Stimulated activated CD4-positive, alpha-beta T cell treated with anti-CD3 and anti-CD28 coated beads, Interleukin-1b, Interleukin-23, amount 100 ng/mL, for 1 hour (primary cell): ENCODE measurements around the gene TBC1D14.

ENCODE experiments used
- DNase-seq, 2 donors: peaks; one replicate each; pipeline ENCODE4 v3.0.0-alpha.2; 2020; ENCODE audit warnings: low read depth in 2 of 2

The TBC1D14 gene

GRCh38 chr4:7020856-7021255, 111.2 kb downstream of the TBC1D14 start:
- DNase-seq = no peak

GRCh38 chr4:7021355-7021754, 111.7 kb downstream of the TBC1D14 start:
- DNase-seq = no peak

- DNase-seq = no peak
These were observed 112.5 kb downstream of the TBC1D14 start for GRCh38 chr4:7021930-7022664.

DNA sequence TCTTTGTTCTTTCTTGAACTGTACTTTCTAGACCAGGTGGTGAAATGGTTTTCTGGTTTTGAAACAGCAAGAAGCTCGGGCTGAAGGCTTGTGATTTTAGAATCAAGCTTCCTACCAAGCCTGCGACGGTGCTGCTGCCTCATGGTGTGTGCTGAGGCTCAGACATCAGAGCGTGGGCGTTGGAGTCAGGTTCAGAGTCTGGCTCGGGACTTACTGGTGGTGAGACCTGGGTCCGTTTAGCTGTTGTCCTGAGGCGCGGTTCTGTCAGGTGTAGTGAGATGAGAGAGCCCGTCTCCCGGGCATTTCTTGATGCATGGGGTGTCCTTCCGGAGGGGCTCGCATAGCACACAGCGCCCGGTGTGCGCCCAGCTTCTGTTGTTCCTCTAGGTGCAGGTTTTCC, 113.9 kb downstream of the TBC1D14 start:
- DNase-seq = no peak

DNA sequence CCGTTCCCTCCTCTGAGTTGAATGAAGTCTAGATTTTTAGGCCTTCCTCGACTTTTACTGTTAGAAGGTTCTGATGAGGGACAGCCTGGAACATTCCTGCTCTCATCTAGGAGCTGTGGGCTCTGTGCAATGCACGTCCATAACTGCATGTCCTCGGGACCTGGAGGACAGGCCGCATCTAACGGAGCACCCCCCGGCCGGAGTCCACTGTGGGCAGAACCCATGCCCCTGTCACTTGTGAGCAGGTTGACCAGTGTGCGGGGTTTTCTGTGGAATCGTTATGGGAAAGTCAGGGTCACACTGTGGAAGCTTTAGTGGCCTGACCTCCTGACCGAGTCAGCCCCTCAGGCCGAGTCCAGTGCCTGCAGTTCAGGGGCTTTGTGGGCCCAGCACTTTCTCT, 114.3 kb downstream of the TBC1D14 start:
- DNase-seq = no peak

- no peak for DNase-seq
These were observed 114.8 kb downstream of the TBC1D14 start for GRCh38 chr4:7024336-7024890.

DNA sequence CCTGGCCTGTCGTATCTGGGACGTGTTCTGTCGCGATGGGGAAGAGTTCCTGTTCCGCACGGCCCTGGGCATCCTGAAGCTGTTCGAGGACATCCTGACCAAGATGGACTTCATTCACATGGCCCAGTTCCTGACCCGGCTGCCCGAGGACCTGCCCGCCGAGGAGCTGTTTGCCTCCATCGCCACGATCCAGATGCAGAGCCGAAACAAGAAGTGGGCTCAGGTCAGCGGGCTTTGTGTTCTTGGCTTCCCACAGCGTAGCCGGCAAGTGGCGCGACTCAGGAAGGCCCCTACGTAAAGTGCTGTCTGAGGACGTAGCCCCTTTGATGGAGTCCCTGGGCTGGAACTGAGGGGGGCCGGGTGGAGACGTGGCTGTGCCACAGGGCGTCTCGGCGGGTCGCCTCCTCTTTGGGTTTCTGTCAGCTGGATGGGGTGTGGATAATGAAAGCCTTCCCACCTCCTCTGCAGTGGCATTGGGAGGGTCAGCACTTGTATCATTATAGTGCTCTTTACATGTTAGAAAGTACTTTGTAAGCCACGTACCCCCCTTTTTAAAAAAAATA, 115.5 kb downstream of the TBC1D14 start:
- no peak for DNase-seq

DNA sequence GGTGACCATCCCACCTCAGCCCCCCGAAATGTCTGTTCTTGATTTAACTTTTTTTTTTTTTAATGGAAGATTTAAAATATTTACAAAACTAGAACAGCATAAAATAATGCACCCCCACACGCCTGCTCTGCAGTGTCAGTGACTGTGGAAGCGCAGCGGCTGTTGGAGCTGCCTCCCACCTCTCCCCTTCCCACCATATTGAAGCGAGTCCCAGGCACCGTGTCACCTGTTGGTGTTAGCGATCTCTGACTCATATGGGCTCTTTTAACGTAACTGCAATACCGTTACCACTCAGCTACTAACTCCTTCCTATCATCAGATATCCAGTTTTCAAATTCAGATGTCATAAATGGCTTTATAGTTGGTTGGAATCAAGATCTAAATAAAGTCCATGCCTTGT, 116.5 kb downstream of the TBC1D14 start:
- no peak for DNase-seq

DNA sequence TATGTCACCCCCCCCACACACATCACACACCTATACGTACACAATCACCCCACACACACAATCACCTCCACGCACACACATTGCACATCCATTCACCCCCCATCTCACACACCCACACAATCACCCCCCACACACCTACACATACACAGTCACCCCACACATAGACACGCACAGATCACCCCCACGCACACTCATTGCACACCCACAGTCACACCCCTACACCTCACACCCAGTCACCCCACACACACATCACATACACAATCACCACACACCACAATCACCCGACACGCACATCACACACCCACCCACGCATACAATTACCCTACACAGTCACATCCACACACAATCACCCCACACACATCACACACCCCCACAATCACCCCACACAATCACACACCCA, 117.7 kb downstream of the TBC1D14 start:
- no peak for DNase-seq

DNA sequence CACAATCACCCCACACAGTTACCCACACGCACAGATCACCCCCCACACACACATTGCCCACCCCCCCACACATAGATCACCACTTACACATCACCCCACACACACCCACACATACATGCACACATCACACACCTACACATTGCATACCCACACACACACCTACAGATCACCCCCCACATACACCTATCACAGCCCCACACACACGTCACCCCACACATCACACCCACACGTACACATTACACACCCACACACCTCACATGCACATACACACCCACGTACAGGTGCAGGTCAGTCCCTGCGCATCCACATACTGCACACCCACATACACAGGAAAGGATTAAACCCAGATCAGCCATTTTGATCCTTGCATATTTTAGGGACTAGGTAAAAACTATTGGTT, 118.3 kb downstream of the TBC1D14 start:
- DNase-seq = no peak

DNA sequence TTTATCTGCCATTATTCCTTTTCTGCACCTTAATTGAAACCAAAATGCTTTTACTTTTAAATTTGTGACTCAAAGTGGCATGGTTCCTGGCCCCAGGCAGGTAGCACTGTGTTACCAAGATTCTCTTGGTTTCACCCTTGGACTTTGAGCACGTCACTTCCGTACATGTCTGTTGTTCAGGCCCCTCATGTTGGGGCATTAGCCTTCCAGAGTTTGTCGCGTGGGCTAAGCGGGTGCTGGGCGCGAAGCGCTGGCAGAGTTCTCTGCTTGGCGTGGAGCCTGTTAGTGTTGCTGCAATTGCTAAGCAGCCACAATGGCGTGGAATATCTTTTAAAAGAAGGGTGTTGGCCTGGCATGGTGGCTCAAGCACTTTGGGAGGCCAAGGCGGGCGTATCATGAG, 119.6 kb downstream of the TBC1D14 start:
- no peak for DNase-seq

GRCh38 chr4:7029921-7030320, 120.3 kb downstream of the TBC1D14 start:
- DNase-seq = no peak

- no peak for DNase-seq
These were observed 121.2 kb downstream of the TBC1D14 start for GRCh38 chr4:7030856-7031255.

GRCh38 chr4:7031558-7032449, 122.2 kb downstream of the TBC1D14 start:
- DNase-seq = no peak

- no peak for DNase-seq
These were observed 123.0 kb downstream of the TBC1D14 start for GRCh38 chr4:7032596-7032995.

DNA sequence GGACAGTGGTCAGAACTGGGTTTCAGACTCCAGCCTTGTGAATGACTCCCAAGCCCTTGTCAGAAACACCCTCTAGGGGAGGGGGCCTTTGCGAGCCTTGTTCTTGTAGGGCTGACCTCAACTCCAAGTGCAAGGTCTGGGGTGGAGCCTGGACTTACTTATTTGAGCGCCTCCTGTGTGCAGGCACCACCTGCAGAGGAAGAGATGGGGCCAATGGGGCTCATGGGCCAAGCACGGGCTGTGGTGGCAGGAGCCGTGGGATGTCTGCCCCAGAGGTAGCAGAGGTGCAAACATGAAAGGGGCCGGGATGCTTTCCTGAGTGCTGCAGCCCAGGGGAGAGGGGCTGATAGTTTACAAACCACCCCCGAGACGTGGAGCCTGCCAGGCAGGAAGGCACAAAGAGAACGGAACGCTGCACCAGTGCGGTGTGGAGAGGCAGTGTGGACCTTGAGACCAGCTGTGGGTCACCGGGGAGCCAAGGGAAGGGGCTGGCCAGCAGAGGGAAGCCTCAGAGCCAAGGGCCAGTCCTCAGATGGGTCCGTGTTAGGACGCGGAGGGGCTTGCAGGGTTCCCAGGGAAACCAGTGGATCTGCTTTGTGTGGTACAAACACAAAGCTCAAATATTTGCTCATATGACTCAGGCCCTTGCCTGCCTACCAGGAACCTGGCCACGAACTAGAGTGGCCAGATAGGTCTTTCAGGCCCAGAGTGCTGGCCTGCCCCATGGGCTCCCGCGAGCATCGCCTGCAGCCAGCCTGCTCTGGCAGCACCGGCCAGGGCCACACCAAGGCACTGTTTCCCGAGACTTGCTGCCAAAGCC, 124.8 kb downstream of the TBC1D14 start:
- no peak for DNase-seq

- no peak for DNase-seq
These were observed 127.8 kb downstream of the TBC1D14 start for GRCh38 chr4:7037425-7037824.

- DNase-seq = no peak
These were observed 131.1 kb downstream of the TBC1D14 start for GRCh38 chr4:7040765-7041164.

DNA sequence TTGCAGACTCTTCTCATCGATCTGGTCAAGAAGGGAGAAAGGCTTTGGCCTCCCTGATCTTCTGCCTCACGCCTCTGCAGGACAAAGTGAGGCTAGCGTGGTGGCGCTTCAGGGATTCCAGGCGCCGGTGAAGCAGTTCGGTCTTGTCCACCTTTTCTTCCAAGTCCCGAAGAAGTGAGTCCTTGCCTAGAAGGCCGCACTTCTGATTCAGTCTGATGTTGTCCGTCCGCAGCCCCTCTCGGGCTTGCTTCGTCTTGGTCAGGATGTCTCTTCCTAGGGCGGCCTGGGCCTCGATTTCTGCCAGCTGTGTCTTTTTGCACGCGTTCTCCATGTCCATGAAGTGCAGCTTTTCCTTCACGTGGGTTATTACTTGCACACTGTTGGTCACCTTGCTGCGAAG, 131.6 kb downstream of the TBC1D14 start:
- DNase-seq = no peak

DNA sequence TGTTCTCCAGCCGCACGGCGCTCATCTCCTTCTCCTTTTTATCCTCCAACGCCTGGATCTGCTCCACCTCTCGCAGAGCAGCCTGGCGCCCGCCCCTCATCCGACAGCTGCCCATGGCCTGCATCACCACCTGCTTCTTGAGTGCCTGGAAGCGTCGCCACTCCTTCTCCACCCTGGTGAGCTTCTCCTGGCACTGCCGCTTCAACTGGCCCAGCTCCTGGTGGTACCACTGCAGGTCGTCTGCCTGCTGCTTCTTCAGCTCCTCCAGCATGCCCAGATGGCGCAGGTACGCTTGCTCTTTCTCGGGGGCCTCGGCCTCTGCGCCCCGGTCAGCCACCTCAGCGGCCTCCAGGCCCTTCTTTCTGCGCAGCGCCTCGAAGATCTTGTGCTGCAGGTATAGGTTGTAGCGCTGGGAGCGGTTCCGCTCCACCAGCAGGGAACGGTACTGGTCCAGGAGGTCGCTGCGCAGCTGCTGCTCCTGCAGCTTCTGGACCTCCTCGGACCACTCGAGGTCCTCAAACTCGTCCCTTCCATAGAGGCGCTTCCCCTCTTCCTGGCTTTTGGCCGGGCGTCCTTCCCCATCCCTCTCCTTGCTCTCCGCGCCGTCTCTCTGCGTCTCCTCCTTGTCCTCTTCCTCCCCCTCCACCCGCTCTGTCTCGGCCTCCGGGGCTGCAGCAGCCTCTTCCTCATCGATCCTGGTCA, 132.3 kb downstream of the TBC1D14 start:
- no peak for DNase-seq
